ENCODE measurements around the gene ACSBG1. TPM values are rescaled to one million over a fixed set of nuclear protein-coding genes. Genes with fewer than 3 reads are reported as not detected.

ACSBG1 gene
- total RNA-seq, 1 donor from 2014 or later, result 0.35 TPM

- no peak for TF ChIP-seq CTCF (conservative IDR thresholded peaks at IDR 0.05; ENCODE audit: low read depth, low read length)
- H3K4me3 ChIP-seq (ENCODE audit: low read depth, low read length), result no peak overlapping the region
- no peak for DNase-seq (ENCODE audit: low read depth)
These were observed 113.8 kb downstream of the ACSBG1 start for GRCh38 chr15:78120523-78120922.

Other genes with a start within 250 kb of the ACSBG1 start
- 15.0 and 21.3 TPM in 2 replicates for gene TBC1D2B, start 156.9 kb downstream of the ACSBG1 start, total RNA-seq
- gene SH2D7, start 142.0 kb downstream of the ACSBG1 start, total RNA-seq, result not detected in 2 replicates
- gene CIB2, start 103.1 kb downstream of the ACSBG1 start, total RNA-seq, result 10.1 and 17.9 TPM in 2 replicates
- 40.8 and 57.5 TPM in 2 replicates for gene IDH3A, start 85.2 kb downstream of the ACSBG1 start, total RNA-seq
- gene DNAJA4, start 30.0 kb upstream of the ACSBG1 start, total RNA-seq, result 10.2 and 11.1 TPM in 2 replicates
- 62.7 and 79.1 TPM in 2 replicates for gene SKIC8, start 65.0 kb upstream of the ACSBG1 start, total RNA-seq
- not detected in 2 replicates for gene CRABP1, start 105.8 kb upstream of the ACSBG1 start, total RNA-seq
- gene IREB2, start 203.7 kb upstream of the ACSBG1 start, total RNA-seq, result 13.0 and 25.0 TPM in 2 replicates